KMS-11 (cell line): ENCODE results near the gene RIPK4.

ENCODE experiments used
- H2AFZ ChIP-seq: fragments of 200-600 bp; sonication (generic); 2 replicates; pipeline ENCODE4 v1.6.1; 2016; ENCODE audit warnings: antibody characterized with exemption, mixed run types, low read depth
- H3K27ac ChIP-seq: fragments of 200-600 bp; sonication (generic); 2 replicates; pipeline ENCODE4 v1.6.1; 2016; ENCODE audit warnings: mild to moderate bottlenecking, mixed run types
- H3K27me3 ChIP-seq: fragments of 200-600 bp; sonication (generic); 2 replicates; pipeline ENCODE4 v1.6.1; 2017; ENCODE audit warnings: mild to moderate bottlenecking, low read depth, mixed run types, moderate library complexity; ENCODE audit not compliant: insufficient read depth
- H3K36me3 ChIP-seq: fragments of 200-600 bp; sonication (generic); 2 replicates; pipeline ENCODE4 v1.6.1; 2017; ENCODE audit warnings: mild to moderate bottlenecking, mixed run types; ENCODE audit not compliant: insufficient read depth
- H3K4me1 ChIP-seq: fragments of 200-600 bp; sonication (generic); 2 replicates; pipeline ENCODE4 v1.6.1; 2016; ENCODE audit warnings: mild to moderate bottlenecking, low read depth, mixed run types; ENCODE audit not compliant: poor library complexity, severe bottlenecking
- H3K4me2 ChIP-seq: fragments of 200-600 bp; sonication (generic); 2 replicates; pipeline ENCODE4 v1.7.0; 2016; ENCODE audit warnings: mild to moderate bottlenecking, mixed run types
- H3K4me3 ChIP-seq: fragments of 200-600 bp; sonication (generic); IDR thresholded peaks from 2 replicates; pipeline ENCODE4 v1.6.1; 2017; ENCODE audit warnings: low read depth, low read length, mixed read lengths; ENCODE audit not compliant: insufficient read depth
- H3K79me2 ChIP-seq: fragments of 200-600 bp; sonication (generic); 2 replicates; pipeline ENCODE4 v1.6.1; 2016; ENCODE audit warnings: low read depth, mixed run types; ENCODE audit not compliant: insufficient read depth
- H3K9ac ChIP-seq: fragments of 200-600 bp; sonication (generic); 2 replicates; pipeline ENCODE4 v1.6.1; 2016; ENCODE audit warnings: mild to moderate bottlenecking, mixed run types
- H4K20me1 ChIP-seq: fragments of 200-600 bp; sonication (generic); 2 replicates; pipeline ENCODE4 v1.6.1; 2016; ENCODE audit warnings: mild to moderate bottlenecking, mixed run types; ENCODE audit not compliant: insufficient read depth
- CTCF ChIP-seq: fragments of 200-600 bp; sonication (generic); conservative IDR thresholded peaks from 2 replicates; pipeline ENCODE4 v1.6.1; 2017; ENCODE audit warnings: low read depth, mild to moderate bottlenecking, antibody characterized with exemption, low read length, moderate library complexity, mixed read lengths

Gene RIPK4

GRCh38 chr21:41750532-41751151 is 16.2 kb downstream of the RIPK4 start:
- Histone ChIP-seq H3K4me1 (no peaks in the 10 kb centered on the region), H2AFZ (no peak overlapping the region), H3K4me2 (no peak overlapping the region), H3K79me2 (no peaks in the 10 kb centered on the region), H3K27me3 (peaks cover 27% of the 10 kb centered on the region; the same call in 1 of the 2 replicates), H3K9ac (no peak overlapping the region), H3K4me3 (no peak overlapping the region), H3K27ac (no peak overlapping the region), H4K20me1 (no peaks in the 10 kb centered on the region), H3K36me3 (no peaks in the 10 kb centered on the region)
- no peak for TF ChIP-seq CTCF

GRCh38 chr21:41750051-41750450 is 16.8 kb downstream of the RIPK4 start:
- Histone ChIP-seq H3K4me1 (no peaks in the 10 kb centered on the region), H3K27me3 (peaks cover 27% of the 10 kb centered on the region; the same call in 1 of the 2 replicates), H3K4me3 (no peak overlapping the region), H3K79me2 (no peaks in the 10 kb centered on the region), H4K20me1 (no peaks in the 10 kb centered on the region), H3K36me3 (no peaks in the 10 kb centered on the region), H3K9ac (no peak overlapping the region), H3K4me2 (no peak overlapping the region), H2AFZ (no peak overlapping the region), H3K27ac (no peak overlapping the region)
- no peak for TF ChIP-seq CTCF

- H3K4me2 ChIP-seq = no peak overlapping the region
Observed at GRCh38 chr21:41749286-41749685, 17.6 kb downstream of the RIPK4 start.

GRCh38 chr21:41747943-41748738 is 18.7 kb downstream of the RIPK4 start:
- no peak overlapping the region for H3K9ac ChIP-seq
- TF ChIP-seq CTCF = no peak
- no peak overlapping the region for H3K4me2 ChIP-seq
- no peaks in the 10 kb centered on the region for H3K4me1 ChIP-seq
- no peaks in the 10 kb centered on the region for H3K79me2 ChIP-seq
- H4K20me1 ChIP-seq = no peaks in the 10 kb centered on the region
- no peak overlapping the region for H2AFZ ChIP-seq
- peaks cover 19% of the 10 kb centered on the region; the same call in 1 of the 2 replicates for H3K27me3 ChIP-seq
- H3K27ac ChIP-seq = no peak overlapping the region
- no peaks in the 10 kb centered on the region for H3K36me3 ChIP-seq
- no peak overlapping the region for H3K4me3 ChIP-seq

More at GRCh38 chr21:41749286-41749685, 17.6 kb downstream of the RIPK4 start:
- H3K27me3 ChIP-seq = peaks cover 27% of the 10 kb centered on the region; the same call in 1 of the 2 replicates
- H3K27ac ChIP-seq = no peak overlapping the region
- TF ChIP-seq CTCF = no peak
- H3K79me2 ChIP-seq = no peaks in the 10 kb centered on the region
- H3K36me3 ChIP-seq = no peaks in the 10 kb centered on the region
- H3K4me1 ChIP-seq = no peaks in the 10 kb centered on the region
- no peak overlapping the region for H3K4me3 ChIP-seq
- H4K20me1 ChIP-seq = no peaks in the 10 kb centered on the region
- no peak overlapping the region for H3K9ac ChIP-seq
- H2AFZ ChIP-seq = no peak overlapping the region
